ENCODE data around the gene EXOC3L4.

DNA sequence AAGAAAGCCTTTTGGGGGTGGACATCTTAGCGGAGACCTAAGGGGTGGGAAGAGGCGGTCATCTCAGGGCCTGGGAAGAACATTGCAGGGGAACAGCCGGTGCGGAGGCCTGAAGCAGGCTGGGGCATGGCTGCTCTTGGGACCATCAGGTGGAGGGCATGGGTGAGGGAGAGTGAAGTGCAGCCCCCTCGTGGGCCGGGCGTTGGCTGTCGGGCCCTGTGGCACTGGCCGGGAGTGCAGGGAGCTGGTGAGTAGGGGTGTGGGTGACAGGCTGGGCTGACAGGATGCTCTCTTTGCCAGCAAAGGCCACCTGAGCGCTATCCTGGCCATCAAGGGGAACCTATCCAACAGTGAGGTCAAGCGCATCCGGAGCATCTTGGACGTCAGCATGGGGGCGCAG, 40.4 kb downstream of the EXOC3L4 start:
- TF ChIP-seq, protein P1, sequence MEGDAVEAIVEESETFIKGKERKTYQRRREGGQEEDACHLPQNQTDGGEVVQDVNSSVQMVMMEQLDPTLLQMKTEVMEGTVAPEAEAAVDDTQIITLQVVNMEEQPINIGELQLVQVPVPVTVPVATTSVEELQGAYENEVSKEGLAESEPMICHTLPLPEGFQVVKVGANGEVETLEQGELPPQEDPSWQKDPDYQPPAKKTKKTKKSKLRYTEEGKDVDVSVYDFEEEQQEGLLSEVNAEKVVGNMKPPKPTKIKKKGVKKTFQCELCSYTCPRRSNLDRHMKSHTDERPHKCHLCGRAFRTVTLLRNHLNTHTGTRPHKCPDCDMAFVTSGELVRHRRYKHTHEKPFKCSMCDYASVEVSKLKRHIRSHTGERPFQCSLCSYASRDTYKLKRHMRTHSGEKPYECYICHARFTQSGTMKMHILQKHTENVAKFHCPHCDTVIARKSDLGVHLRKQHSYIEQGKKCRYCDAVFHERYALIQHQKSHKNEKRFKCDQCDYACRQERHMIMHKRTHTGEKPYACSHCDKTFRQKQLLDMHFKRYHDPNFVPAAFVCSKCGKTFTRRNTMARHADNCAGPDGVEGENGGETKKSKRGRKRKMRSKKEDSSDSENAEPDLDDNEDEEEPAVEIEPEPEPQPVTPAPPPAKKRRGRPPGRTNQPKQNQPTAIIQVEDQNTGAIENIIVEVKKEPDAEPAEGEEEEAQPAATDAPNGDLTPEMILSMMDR (IDR thresholded peaks at IDR 0.05) = no peak
- TF ChIP-seq POLR2AphosphoS5 (IDR thresholded peaks at IDR 0.05; ENCODE audit: insufficient read depth in 1 of 2, low read depth in 1 of 2) = no peak
